ENCODE measurements around the gene WAPL.
A peak's percentile ranks its signal among the peaks of the same experiment; 100 is the strongest.
"Not testable (repeated sequence)": the region's sequence is repeated elsewhere in the genome, so short reads cannot be mapped to it uniquely, and the experiment has no call there.

Gene WAPL

DNA sequence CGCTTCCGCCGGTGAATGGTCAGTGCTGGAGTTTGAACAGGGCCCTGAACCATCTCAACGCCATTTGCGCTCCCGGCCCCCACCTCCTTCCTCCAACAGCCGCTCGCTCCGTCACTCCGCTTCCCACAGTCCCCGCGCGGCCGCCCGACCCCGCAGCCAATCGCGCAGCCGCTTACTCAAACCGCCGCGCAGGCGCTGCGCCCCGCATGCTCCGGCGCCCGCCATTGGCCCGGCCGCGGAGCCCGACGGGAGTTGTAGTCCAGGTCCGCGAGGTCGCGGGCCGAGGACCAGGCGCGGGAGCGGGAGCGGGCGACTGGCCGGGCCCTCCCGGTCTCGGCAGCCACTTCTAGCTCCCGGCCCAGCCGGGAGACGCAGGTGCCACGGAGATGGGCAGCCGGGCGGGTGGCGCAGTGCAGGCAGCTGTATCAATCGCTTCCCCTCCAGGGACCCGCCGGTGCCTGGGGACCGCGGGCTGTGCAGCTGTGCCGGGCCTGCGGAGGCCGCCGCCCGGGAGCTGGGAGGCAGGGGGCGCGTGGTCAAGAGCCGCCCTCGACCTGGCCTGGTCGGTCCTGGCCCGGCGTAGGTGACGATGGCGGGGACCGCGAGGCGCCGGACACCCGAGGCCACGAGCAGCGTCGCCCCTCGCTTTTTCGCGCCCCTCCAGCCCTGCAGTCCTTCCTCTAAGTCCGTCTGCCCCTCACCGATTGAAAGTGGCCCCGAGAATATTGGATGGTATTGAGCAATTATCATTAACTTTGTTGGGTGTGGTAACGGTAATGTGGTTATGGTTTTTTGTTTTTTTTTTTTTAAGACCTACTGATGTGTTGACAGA lies at the start of gene WAPL:
Gene WAPL, minus strand, starts transcription at position 115 of the 832 bp plus-strand sequence. CDS start 3,723 bp downstream, outside the sequence.
- peak; percentile 81 for DNase-seq (ENCODE audit: low spot score)

DNA sequence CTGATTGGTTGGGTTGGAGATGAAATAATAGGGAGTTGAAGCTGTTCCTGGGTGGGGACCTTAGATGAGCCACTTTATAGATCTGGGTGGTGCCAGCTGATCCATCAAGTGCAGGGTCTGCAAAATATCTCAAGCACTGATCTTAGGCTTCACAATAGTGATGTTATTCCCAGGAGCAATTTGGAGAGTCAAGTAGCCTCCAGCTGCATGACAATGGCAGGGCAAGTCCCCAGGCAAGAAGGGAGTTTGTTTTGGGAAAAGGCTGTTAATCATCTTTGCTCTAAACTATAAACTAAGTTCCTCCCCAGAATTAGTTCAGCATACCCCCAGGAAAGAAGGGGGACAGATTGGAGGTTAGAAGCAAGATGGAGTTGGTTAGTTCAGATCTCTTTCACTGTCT lies 47.7 kb upstream of the WAPL start:
- DNase-seq (ENCODE audit: low spot score): no peak

- DNase-seq (ENCODE audit: low spot score): not testable (repeated sequence)
These were observed 44.9 kb upstream of the WAPL start for GRCh38 chr10:86566518-86566917.

DNA sequence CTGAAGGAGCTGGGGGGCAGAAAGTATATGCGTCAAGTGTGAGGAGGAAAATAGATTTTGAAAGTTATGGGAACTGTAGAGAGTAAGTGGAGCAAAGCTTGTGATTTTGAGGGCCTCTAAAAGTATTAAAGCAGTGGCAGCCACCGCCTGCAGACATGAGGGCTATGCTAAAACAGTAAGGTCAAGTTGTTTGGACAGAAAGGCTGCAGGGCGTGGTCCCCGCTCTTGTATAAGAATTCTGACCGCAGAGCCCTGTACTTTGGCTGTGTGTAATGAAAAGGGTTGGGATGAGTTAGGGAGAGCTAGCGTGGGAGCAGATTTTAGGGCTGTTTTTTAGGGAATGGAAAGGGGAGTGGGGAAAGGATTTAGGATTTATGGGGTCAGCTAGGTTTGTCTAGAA lies 41.7 kb upstream of the WAPL start:
- not testable (repeated sequence) for DNase-seq (ENCODE audit: low spot score)

GRCh38 chr10:86558695-86559094 lies 37.1 kb upstream of the WAPL start:
- not testable (repeated sequence) for DNase-seq (ENCODE audit: low spot score)

GRCh38 chr10:86556933-86557649 lies 35.5 kb upstream of the WAPL start:
- no peak for DNase-seq (ENCODE audit: low spot score)

- no peak for DNase-seq (ENCODE audit: low spot score)
These were observed 34.9 kb upstream of the WAPL start for GRCh38 chr10:86556532-86556931.

DNA sequence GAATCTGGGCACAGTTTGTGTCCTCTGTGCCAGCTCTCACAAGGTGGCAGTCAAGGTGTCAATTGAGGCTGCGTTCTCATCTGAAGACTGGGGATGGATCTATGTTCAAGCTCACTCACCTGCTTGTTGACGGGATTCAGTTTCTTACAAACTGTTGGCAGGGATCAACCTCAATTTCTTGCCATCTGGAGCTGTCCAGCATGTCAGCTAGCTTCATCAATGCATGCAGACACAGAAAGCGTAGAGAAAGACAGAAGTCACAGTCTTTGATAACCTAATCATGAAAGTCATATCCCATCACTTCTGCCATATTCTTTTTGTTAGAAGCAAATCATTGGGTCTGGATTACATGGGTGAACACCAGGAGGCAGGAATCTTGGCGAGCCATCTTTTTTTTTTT lies 32.0 kb upstream of the WAPL start:
- DNase-seq (ENCODE audit: low spot score): no peak

DNA sequence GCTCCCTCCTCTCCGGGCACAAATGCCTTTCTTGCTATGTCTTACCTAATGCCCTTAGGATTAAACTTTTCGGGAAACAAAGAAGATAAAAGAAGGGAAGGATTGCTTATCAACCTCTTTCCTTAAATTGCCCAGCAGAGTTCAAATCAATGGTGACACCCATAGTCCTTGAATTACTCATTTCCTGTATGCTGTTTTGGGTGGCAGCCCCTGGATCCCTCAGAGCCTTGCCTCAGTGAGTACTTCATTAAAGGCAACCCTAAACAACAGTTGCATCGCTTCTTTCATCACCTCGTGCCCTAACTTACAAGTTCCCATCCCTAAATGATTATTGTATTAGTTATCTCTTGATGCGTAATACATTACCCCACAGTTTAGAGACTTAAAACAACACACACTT lies 31.6 kb upstream of the WAPL start:
- no peak for DNase-seq (ENCODE audit: low spot score)

GRCh38 chr10:86547296-86547695 lies 25.7 kb upstream of the WAPL start:
- DNase-seq (ENCODE audit: low spot score): no peak

DNA sequence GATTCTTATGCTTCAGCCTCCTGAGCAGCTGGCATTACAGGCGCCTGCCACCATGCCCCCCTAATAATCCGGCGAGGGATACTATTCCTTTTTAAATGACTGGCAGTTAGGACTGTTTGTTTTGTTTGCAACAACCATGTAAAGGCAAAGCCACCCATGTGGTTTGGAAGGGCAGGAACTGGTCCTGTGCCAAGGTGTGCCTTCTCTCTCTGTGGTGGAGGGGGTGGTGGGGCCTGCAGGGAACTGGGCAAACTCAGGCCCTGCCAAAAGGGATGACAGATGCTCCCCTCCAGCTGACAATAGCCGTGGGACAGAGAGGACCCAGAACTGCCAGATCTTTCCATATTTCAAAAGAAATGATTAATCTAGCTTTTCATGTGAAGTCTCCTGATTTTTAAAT lies 23.5 kb upstream of the WAPL start:
- no peak for DNase-seq (ENCODE audit: low spot score)

GRCh38 chr10:86540016-86540415 lies 18.4 kb upstream of the WAPL start:
- no peak for DNase-seq (ENCODE audit: low spot score)

- DNase-seq (ENCODE audit: low spot score): no peak
These were observed 17.0 kb upstream of the WAPL start for GRCh38 chr10:86538547-86538946.

DNA sequence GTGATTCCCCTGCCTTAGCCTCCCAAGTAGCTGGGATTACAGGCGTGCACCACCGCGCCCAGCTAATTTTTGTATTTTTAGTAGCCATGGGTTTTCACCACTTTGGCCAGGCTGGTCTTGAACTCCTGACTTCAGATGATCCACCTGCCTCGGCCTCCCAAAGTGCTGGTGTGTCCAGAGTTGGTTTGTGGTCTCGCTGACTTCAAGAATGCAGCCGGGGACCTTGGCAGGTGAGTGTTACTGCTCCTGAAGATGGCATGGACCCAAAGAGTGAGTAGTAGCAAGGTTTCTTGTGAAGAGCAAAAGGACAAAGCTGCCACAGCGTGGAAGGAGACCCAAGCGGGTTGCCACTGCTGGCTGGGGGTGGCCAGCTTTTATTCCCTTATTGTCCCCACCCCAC lies 16.4 kb upstream of the WAPL start:
- DNase-seq (ENCODE audit: low spot score): not testable (repeated sequence)

GRCh38 chr10:86536294-86536861 lies 14.8 kb upstream of the WAPL start:
- no peak for DNase-seq (ENCODE audit: low spot score)

DNA sequence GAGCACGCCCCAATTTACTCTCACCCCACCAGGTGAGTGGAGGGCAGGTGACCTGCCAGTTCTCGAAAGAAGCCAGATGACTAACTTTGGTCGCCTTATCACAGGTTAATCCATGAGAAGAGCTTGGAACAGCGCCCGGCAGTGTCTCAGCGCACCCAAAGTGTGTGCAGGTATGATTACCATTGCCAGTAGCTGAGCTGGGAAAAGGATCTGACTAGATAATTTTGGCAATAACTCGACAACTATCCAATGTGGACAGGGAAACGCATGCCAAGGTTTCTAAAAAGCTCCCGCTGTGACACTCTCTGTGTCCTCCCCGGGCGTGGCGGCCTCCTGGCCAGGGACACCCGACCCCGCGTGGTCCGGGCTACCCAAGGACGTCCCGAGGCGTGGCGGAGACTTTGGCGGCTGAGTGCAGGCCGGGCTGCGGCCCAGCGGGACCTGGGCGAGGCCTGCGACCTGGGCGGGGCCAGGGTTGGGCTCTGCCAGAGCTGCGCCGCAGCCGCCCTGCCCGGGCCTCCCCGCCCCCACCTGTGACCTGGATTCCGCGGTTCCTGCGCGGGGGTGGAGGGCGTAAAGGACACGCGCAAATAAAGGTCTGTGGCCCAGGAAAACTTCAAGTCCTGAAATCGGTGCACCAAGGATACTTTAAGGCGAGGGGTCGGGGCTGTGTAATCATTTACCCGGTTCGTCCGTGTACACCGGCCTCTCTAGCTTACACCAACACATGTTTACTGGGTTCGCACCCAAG lies 13.7 kb upstream of the WAPL start:
- DNase-seq (ENCODE audit: low spot score): no peak

DNA sequence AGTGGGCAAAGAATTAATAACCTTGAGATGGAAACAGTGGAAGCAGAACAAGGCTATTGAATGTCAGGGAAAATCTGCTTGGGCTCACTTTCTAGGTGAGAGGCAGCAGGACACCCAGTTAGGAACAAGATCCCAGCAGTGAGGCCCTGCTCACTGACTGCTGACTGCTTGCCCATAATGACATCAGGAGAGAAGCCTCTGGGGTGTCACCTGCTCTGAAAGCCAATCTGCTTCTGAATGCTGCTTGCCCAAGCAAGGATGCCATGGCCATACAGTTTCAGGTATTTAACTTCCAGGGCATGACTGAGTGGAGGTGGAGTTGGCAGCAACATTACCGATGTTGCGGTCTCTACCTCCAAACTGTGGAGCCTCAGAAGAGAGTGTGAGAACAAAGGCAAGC lies 11.7 kb upstream of the WAPL start:
- DNase-seq (ENCODE audit: low spot score): no peak

DNA sequence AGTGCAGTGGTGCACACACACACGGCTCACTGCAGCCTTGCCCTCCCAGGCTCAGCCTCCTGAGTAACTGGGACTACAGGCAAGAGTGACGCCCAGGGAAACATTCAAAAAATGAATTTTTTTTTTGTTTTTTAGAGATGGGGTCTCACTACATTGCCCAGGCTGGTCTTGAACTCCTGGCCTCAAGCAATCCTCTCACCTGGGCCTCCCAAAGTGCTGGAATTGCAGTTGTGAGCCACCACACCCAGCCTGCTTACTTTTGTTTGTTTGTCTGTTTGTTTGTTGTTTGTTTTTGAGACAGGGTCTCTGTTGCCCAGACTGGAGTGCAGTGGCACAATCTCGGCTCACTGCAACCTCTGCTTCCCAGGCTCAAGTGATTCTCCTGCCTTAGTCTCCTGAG lies 7.1 kb upstream of the WAPL start:
- not testable (repeated sequence) for DNase-seq (ENCODE audit: low spot score)

- no peak for DNase-seq (ENCODE audit: low spot score)
These were observed 5.0 kb upstream of the WAPL start for GRCh38 chr10:86526606-86527005.

GRCh38 chr10:86525713-86526112 lies 4.1 kb upstream of the WAPL start:
- DNase-seq (ENCODE audit: low spot score): not testable (repeated sequence)

- DNase-seq (ENCODE audit: low spot score): no peak
These were observed 2.8 kb upstream of the WAPL start for GRCh38 chr10:86524225-86524962.

GRCh38 chr10:86523348-86523747 lies 1.8 kb upstream of the WAPL start:
- no peak for DNase-seq (ENCODE audit: low spot score)

All from COLO829 (cell line).